K562 (cell line): Measurements from ENCODE around the gene ZKSCAN1. TPM values are rescaled to one million over a fixed set of nuclear protein-coding genes. Genes with fewer than 3 reads are reported as not detected.

Experiments
- ARID3A ChIP-seq: IDR thresholded peaks from 2 replicates; pipeline ENCODE4 v1.6.1; 2012; ENCODE audit warnings: low read depth, low read length, improper control_type of control experiment, borderline replicate concordance
- BHLHE40 ChIP-seq: IDR thresholded peaks from 2 replicates; pipeline ENCODE4 v1.6.1; 2011; ENCODE audit warnings: low read length, improper control_type of control experiment
- C11orf30 ChIP-seq: fragments of 450-650 bp; IDR thresholded peaks from 2 replicates; pipeline ENCODE4 v1.6.1; 2016; ENCODE audit warnings: low read depth, mild to moderate bottlenecking
- CAMTA2 ChIP-seq: fragments of 250-450 bp; sonication (Bioruptor Pico); conservative IDR thresholded peaks from 2 replicates; pipeline ENCODE4 v1.5.1; 2022
- CSDE1 ChIP-seq, 2 experiments: fragments of 450-650 bp; IDR thresholded peaks; 2 replicates each; pipeline ENCODE4 v1.6.1; 2016; ENCODE audit warnings: mild to moderate bottlenecking in 1 of 2
- CTBP1 ChIP-seq: fragments of 450-650 bp; IDR thresholded peaks from 2 replicates; pipeline ENCODE4 v1.6.1; 2016; ENCODE audit warnings: borderline replicate concordance
- ETV6 ChIP-seq, 3 experiments: fragments of 150-350 bp in 1 of 3; sonication (generic) in 1 of 3; formaldehyde crosslinking in 1 of 3; IDR thresholded peaks; 2 replicates each; pipeline versions ENCODE4 v1.6.1 to v1.8.0; 2014 to 2022; ENCODE audit warnings: borderline replicate concordance in 2 of 3, low read depth in 2 of 3, antibody characterized with exemption in 1 of 3, low read length in 1 of 3, mild to moderate bottlenecking in 1 of 3, missing genetic modification reagents in 1 of 3
- GTF2E2 ChIP-seq: fragments of 200-800 bp; sonication (Bioruptor generic); IDR thresholded peaks from 2 replicates; pipeline ENCODE4 v1.6.1; 2016; ENCODE audit warnings: missing genetic modification characterization, missing compliant biosample characterization
- HDAC1 ChIP-seq, 2 experiments: fragments of 450-650 bp; IDR thresholded peaks; 2 replicates each; pipeline ENCODE4 v1.6.1; 2016 to 2017; ENCODE audit warnings: inconsistent platforms in 1 of 2, mild to moderate bottlenecking in 1 of 2, moderate library complexity in 1 of 2
- HDAC8 ChIP-seq: fragments of 450-650 bp; IDR thresholded peaks from 2 replicates; pipeline ENCODE4 v1.6.1; 2016; ENCODE audit warnings: mild to moderate bottlenecking, missing genetic modification characterization, moderate library complexity, missing compliant biosample characterization
- KLF13 ChIP-seq: fragments of 450-650 bp; IDR thresholded peaks from 2 replicates; pipeline ENCODE4 v1.6.1; 2016; ENCODE audit warnings: missing genetic modification characterization, low read depth, mild to moderate bottlenecking, missing compliant biosample characterization, moderate library complexity, borderline replicate concordance
- MYBL2 ChIP-seq, 2 experiments: fragments of 450-650 bp in 1 of 2; sonication (generic) in 1 of 2; formaldehyde crosslinking in 1 of 2; IDR thresholded peaks; 2 replicates each; pipeline versions ENCODE4 v1.6.1 to v1.8.1; 2017 to 2022; ENCODE audit warnings: borderline replicate concordance in 1 of 2, inconsistent platforms in 1 of 2, low read depth in 1 of 2, mild to moderate bottlenecking in 1 of 2, missing genetic modification reagents in 1 of 2, moderate library complexity in 1 of 2
- POLR2AphosphoS5 ChIP-seq: IDR thresholded peaks from 2 replicates; pipeline ENCODE4 v1.6.1; 2011; ENCODE audit warnings: mild to moderate bottlenecking, low read depth, low read length, moderate library complexity; ENCODE audit not compliant: control insufficient read depth, insufficient read depth
- PRMT5 ChIP-seq: sonication (generic); formaldehyde crosslinking; IDR thresholded peaks from 2 replicates; pipeline ENCODE4 v1.5.0; 2020; ENCODE audit warnings: missing genetic modification reagents
- SPI1 ChIP-seq: IDR thresholded peaks from 2 replicates; pipeline ENCODE4 v1.6.1; 2011; ENCODE audit warnings: low read depth, low read length, control low read depth, borderline replicate concordance
- ZKSCAN3 ChIP-seq: fragments of 250-450 bp; sonication (Bioruptor Pico); IDR thresholded peaks from 2 replicates; pipeline ENCODE4 v1.4.0; 2020
- ZNF134 ChIP-seq: fragments of 250-450 bp; sonication (Bioruptor Pico); conservative IDR thresholded peaks from 2 replicates; pipeline ENCODE4 v1.4.0; 2020
- ZNF165 ChIP-seq: fragments of 250-450 bp; sonication (Bioruptor Pico); IDR thresholded peaks from 2 replicates; pipeline ENCODE4 v1.4.0; 2020; ENCODE audit warnings: borderline replicate concordance
- ZNF212 ChIP-seq: fragments of 450-650 bp; formaldehyde crosslinking; IDR thresholded peaks from 2 replicates; pipeline ENCODE4 v1.4.0; 2020; ENCODE audit warnings: mild to moderate bottlenecking
- ZNF583 ChIP-seq: fragments of 250-450 bp; sonication (Bioruptor Pico); IDR thresholded peaks from 2 replicates; pipeline ENCODE4 v1.4.0; 2020
- ZNF75A ChIP-seq: fragments of 450-650 bp; formaldehyde crosslinking; IDR thresholded peaks from 2 replicates; pipeline ENCODE4 v1.4.0; 2020; ENCODE audit warnings: mild to moderate bottlenecking
- ZNF778 ChIP-seq: fragments of 450-650 bp; formaldehyde crosslinking; IDR thresholded peaks from 2 replicates; pipeline ENCODE4 v1.4.0; 2020; ENCODE audit warnings: mild to moderate bottlenecking, moderate library complexity
- ZSCAN29 ChIP-seq: fragments of 450-650 bp; IDR thresholded peaks from 2 replicates; pipeline ENCODE4 v1.6.1; 2017
- polyA plus RNA-seq, 8 experiments: library from polyadenylated mRNA; depleted of rRNA in 4 of 8; stranded (reverse) in 5 of 8; unstranded in 3 of 8; fragments of >200 nt; fragmentation: Nextera tagmentation in 2 of 8; fragmentation: Illumina TruSeq in 1 of 8; extraction: Ambion mirVana in 2 of 8; extraction: Trizol in 1 of 8; gene quantifications; 2 replicates each; pipeline versions ENCODE4 v1.2.1 to v1.2.3, GENCODE V29; 2011 to 2014; ENCODE audit warnings: inconsistent platforms in 1 of 8, missing spikeins in 1 of 8
- total RNA-seq, 7 experiments: library from RNA; depleted of rRNA in 6 of 7; stranded (reverse); fragments of >200 nt in 6 of 7; fragmentation: Illumina TruSeq in 2 of 7; extraction: Trizol in 2 of 7; gene quantifications; 2 replicates each; pipeline versions ENCODE4 v1.2.1 to v1.2.3, GENCODE V29; 2011 to 2021; ENCODE audit warnings: low replicate concordance in 1 of 7
- TF ChIP-seq, protein P1 (sequence below): sonication (generic); formaldehyde crosslinking; IDR thresholded peaks from 2 replicates; pipeline ENCODE4 v1.9.0; 2022; ENCODE audit warnings: mild to moderate bottlenecking, missing genetic modification reagents
- TF ChIP-seq, protein P2 (sequence below): fragments of 250-450 bp; sonication (Bioruptor Pico); IDR thresholded peaks from 2 replicates; pipeline ENCODE4 v1.8.0; 2021; ENCODE audit warnings: moderate library complexity, mild to moderate bottlenecking, inconsistent platforms
- TF ChIP-seq, protein P3 (sequence below): sonication (generic); formaldehyde crosslinking; IDR thresholded peaks from 2 replicates; pipeline ENCODE4 v1.8.0; 2022; ENCODE audit warnings: missing genetic modification reagents, mild to moderate bottlenecking, moderate library complexity, borderline replicate concordance

ZKSCAN1 gene
- total and polyA plus RNA-seq, 9 of the 15 experiments (the other 6 are each of a cell fraction or from before 2014, with no cell fraction given), result 5.3 to 43.0 (median 23.2) TPM

GRCh38 chr7:100088621-100089457, 73.4 kb downstream of the ZKSCAN1 start, which contains the start of gene COPS6 (continued):
- TF ChIP-seq MYBL2 (IDR thresholded peaks at IDR 0.05; ENCODE audit: low read depth) (no peak), MYBL2 (CRISPR knock-in tag; IDR thresholded peaks at IDR 0.05; ENCODE audit: borderline replicate concordance) (peak; percentile 64; the same call in 1 of the 2 replicates), ZNF778 (CRISPR knock-in tag) (no peak), ZSCAN29 (no peak), KLF13 (tag) (peak; percentile 94), ZNF212 (CRISPR knock-in tag) (0 out of 2 replicates have a peak, but pooled peaks have one; percentile 5), HDAC1 (IDR thresholded peaks at IDR 0.05) (peak in 1 of 2 experiments; percentile 79; a peak in 2 of 4 replicates), CTBP1 (peak; percentile 79; the same call in 1 of the 2 replicates), ZNF75A (CRISPR knock-in tag) (no peak), PRMT5 (CRISPR knock-in tag) (peak; percentile 62), GTF2E2 (tag) (peak; percentile 96), ZNF583 (CRISPR knock-in tag) (peak; percentile 74), CSDE1 (IDR thresholded peaks at IDR 0.05) (peak in 1 of 2 experiments; percentile 63; a peak in 1 of 4 replicates), ARID3A (no peak; the same call in 1 of the 2 replicates), HDAC8 (tag) (peak; percentile 82), ETV6 (IDR thresholded peaks at IDR 0.05; ENCODE audit: borderline replicate concordance in 1 of 2, low read depth in 2 of 2, low read length in 1 of 2) (no peak), ETV6 (CRISPR knock-in tag; IDR thresholded peaks at IDR 0.05; ENCODE audit: borderline replicate concordance) (peak; percentile 97; the same call in 1 of the 2 replicates), C11orf30 (peak; percentile 83), POLR2AphosphoS5 (peak; percentile 73), BHLHE40 (peak; percentile 59), CAMTA2 (CRISPR knock-in tag) (0 out of 2 replicates have a peak, but pooled peaks have one; percentile 8), ZNF165 (CRISPR knock-in tag) (peak; percentile 45; the same call in 1 of the 2 replicates), ZKSCAN3 (CRISPR knock-in tag) (0 out of 2 replicates have a peak, but pooled peaks have one; percentile 13), ZNF134 (CRISPR knock-in tag) (0 out of 2 replicates have a peak, but pooled peaks have one; percentile 22), SPI1 (no peak)
- TF ChIP-seq, protein P1, sequence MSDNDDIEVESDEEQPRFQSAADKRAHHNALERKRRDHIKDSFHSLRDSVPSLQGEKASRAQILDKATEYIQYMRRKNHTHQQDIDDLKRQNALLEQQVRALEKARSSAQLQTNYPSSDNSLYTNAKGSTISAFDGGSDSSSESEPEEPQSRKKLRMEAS (CRISPR knock-in tag), result peak; percentile 100
- TF ChIP-seq, protein P2, sequence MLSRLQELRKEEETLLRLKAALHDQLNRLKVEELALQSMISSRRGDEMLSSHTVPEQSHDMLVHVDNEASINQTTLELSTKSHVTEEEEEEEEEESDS (CRISPR knock-in tag), result no peak
- TF ChIP-seq, protein P3, sequence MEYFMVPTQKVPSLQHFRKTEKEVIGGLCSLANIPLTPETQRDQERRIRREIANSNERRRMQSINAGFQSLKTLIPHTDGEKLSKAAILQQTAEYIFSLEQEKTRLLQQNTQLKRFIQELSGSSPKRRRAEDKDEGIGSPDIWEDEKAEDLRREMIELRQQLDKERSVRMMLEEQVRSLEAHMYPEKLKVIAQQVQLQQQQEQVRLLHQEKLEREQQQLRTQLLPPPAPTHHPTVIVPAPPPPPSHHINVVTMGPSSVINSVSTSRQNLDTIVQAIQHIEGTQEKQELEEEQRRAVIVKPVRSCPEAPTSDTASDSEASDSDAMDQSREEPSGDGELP (CRISPR knock-in tag), result peak; percentile 87
